Activated CD8-positive, alpha-beta T cell treated with anti-CD3 and anti-CD28 coated beads for 36 hours (primary cell): ENCODE measurements around the gene RIN3. TPM values are rescaled to one million over a fixed set of nuclear protein-coding genes. Genes with fewer than 3 reads are reported as not detected.

Source experiments
- ATAC-seq: fragments of 200-7000 bp; cut with Tn5 transposase; one replicate; pipeline ENCODE4 v1.10.0; 2021; ENCODE audit warnings: mild to moderate bottlenecking, moderate library complexity
- CTCF ChIA-PET: fragments of 350-600 bp; sonication (Branson Sonifier 250); formaldehyde crosslinking; loops from one replicate; lab custom pipeline; 2021; ENCODE audit warnings: antibody characterized with exemption; lab: Charles Lee
- POLR2A ChIA-PET: fragments of 350-600 bp; sonication (Branson Sonifier 250); formaldehyde crosslinking; loops from one replicate; lab custom pipeline; 2021; ENCODE audit warnings: antibody characterized with exemption; lab: Charles Lee
- DNase-seq: peaks from one replicate; pipeline ENCODE4 v3.0.0-alpha.2; 2020
- H3K27ac Mint-ChIP-seq: one replicate; pipeline ENCODE4 v1.8.0; 2021; ENCODE audit warnings: mild to moderate bottlenecking, mixed read lengths
- H3K27me3 Mint-ChIP-seq: one replicate; pipeline ENCODE4 v1.8.0; 2021; ENCODE audit warnings: mixed read lengths
- H3K36me3 Mint-ChIP-seq: one replicate; pipeline ENCODE4 v1.8.0; 2021; ENCODE audit warnings: low read depth, mixed read lengths
- H3K4me1 Mint-ChIP-seq: one replicate; pipeline ENCODE4 v1.8.0; 2021; ENCODE audit warnings: low read depth, mixed read lengths
- H3K4me3 Mint-ChIP-seq: one replicate; pipeline ENCODE4 v1.8.0; 2021; ENCODE audit warnings: mild to moderate bottlenecking, moderate library complexity, mixed read lengths
- H3K9me3 Mint-ChIP-seq: one replicate; pipeline ENCODE4 v1.8.0; 2021; ENCODE audit warnings: mixed read lengths
- intact Hi-C: fragments of 100-400 bp; cut with micrococcal nuclease; formaldehyde crosslinking; loops from one replicate; pipeline ENCODE4 v1.10.0; 2022
- total RNA-seq, 2 experiments: library from RNA; stranded (reverse); gene quantifications; one replicate each; pipeline ENCODE4 v1.2.3, GENCODE V29; 2021
- TF ChIP-seq, protein P1 (sequence below): fragments of 200-600 bp; IDR thresholded peaks from one replicate; pipeline ENCODE4 v1.8.0; 2022; ENCODE audit warnings: antibody characterized with exemption, mild to moderate bottlenecking

RIN3 gene
- total RNA-seq, 2 experiments from 2014 or later: 61.3 to 62.4 TPM

DNA sequence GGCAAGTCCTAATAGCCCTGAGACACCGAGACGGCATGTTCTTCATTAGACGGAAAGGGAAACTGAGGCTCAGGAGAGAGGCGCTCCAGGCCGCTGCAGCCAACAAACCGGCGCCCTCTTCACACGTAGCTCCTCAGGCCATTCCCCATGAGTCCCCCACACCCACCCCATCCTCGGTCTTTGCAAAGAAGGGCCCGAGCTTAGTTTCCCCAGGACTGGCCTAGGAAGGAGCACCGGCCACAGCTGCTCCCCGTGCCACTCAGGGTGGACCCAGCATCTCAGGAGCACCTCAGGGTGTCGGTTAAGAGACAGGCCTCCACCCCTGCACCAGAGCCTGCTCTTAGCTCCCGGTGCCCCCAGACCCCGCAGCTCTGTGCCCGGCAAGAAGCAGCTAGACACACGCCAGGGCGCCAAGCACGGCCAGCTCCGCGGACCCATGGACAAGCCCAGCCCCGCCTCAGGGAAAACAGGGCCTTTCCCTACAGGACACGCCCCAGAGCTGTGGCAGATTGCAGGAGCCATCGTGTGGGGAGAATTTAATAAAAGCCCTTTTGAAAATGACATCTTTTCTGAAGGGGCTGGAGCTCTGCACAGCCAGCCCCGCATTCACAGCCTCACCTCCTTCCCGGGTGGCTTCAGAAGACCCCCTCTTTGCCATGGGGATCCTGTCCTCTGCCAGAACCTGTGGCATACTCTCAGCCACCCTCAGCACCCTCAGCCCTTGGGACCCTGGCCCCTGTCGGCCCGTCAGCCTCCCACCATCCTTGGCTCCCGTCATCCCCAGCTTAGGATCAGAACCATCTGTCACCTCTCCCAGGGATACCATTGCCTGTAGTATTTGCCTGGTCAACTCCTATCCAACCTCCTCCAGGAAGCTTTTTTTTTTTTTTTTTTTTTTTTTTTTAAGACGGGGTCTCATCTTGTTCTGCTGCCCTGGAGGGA, 175.1 kb downstream of the RIN3 start:
- TF ChIP-seq, protein P1, sequence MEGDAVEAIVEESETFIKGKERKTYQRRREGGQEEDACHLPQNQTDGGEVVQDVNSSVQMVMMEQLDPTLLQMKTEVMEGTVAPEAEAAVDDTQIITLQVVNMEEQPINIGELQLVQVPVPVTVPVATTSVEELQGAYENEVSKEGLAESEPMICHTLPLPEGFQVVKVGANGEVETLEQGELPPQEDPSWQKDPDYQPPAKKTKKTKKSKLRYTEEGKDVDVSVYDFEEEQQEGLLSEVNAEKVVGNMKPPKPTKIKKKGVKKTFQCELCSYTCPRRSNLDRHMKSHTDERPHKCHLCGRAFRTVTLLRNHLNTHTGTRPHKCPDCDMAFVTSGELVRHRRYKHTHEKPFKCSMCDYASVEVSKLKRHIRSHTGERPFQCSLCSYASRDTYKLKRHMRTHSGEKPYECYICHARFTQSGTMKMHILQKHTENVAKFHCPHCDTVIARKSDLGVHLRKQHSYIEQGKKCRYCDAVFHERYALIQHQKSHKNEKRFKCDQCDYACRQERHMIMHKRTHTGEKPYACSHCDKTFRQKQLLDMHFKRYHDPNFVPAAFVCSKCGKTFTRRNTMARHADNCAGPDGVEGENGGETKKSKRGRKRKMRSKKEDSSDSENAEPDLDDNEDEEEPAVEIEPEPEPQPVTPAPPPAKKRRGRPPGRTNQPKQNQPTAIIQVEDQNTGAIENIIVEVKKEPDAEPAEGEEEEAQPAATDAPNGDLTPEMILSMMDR: no peak
- ChIA-PET CTCF (interaction anchor here (0.6 to 6.0 kb wide), 6 partner anchors 7 to 1683 kb away, joined by 3 to 41 read pairs (median 7); no protein-coding TSS in a partner anchor), POLR2A (no interaction called here)
- H3K27me3 Mint-ChIP-seq: no peaks in the 10 kb centered on the region
- DNase-seq: no peak
- no peak for ATAC-seq
- H3K4me1 Mint-ChIP-seq: peaks cover 16% of the 10 kb centered on the region
- no peaks in the 10 kb centered on the region for H3K9me3 Mint-ChIP-seq
- H3K36me3 Mint-ChIP-seq: peaks cover 14% of the 10 kb centered on the region
- intact Hi-C loops: no loop called here
- no peak overlapping the region for H3K27ac Mint-ChIP-seq
- H3K4me3 Mint-ChIP-seq: no peak overlapping the region

- Mint-ChIP-seq H3K27me3 (no peaks in the 10 kb centered on the region), H3K36me3 (peaks cover 14% of the 10 kb centered on the region), H3K4me3 (no peak overlapping the region), H3K27ac (no peak overlapping the region), H3K9me3 (no peaks in the 10 kb centered on the region), H3K4me1 (peaks cover 28% of the 10 kb centered on the region)
- ATAC-seq (peak; percentile 26), DNase-seq (peak; percentile 28)
- ChIA-PET CTCF (interaction anchor here (0.8 to 6.0 kb wide), 9 partner anchors 9 to 97 kb away, joined by 3 to 41 read pairs (median 3); no protein-coding TSS in a partner anchor), POLR2A (interaction anchor here (0.6 kb wide), 1 partner anchor 11 kb away, joined by 3 read pairs; no protein-coding TSS in a partner anchor)
- intact Hi-C loops: no loop called here
- TF ChIP-seq, protein P1: no peak
Measured at GRCh38 chr14:92690171-92691011, 176.8 kb downstream of the RIN3 start.

DNA sequence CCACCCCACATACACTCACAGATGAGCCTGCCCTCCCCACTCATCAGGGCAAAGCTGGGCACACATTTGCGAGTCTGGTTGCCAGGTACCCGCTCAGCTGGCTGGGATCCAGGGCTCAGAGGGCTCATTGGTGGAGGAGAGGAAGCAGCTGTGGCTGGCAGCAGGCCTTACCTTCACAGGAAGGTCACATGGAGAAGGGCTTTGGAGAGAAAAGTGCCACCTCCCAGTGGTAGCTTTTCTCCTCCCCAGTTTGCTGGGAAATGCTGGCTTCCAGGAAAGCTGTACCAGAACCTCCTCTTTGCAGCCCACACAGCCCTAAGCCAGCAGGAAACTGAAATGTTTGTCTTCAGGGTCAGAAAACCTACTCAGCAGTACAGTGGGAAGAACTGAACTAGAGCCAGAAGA, 179.2 kb downstream of the RIN3 start:
- Mint-ChIP-seq H3K27ac (no peak overlapping the region), H3K27me3 (no peaks in the 10 kb centered on the region), H3K9me3 (no peaks in the 10 kb centered on the region), H3K4me3 (no peak overlapping the region), H3K36me3 (peaks cover 3% of the 10 kb centered on the region), H3K4me1 (peaks cover 28% of the 10 kb centered on the region)
- TF ChIP-seq, protein P1: no peak
- peak; percentile 58 for DNase-seq
- POLR2A ChIA-PET: interaction anchor here (0.6 to 1.1 kb wide), 2 partner anchors 10 to 125 kb away, joined by 3 read pairs; no protein-coding TSS in a partner anchor
- intact Hi-C loops: no loop called here
- ATAC-seq: peak; percentile 45
- CTCF ChIA-PET: interaction anchor here (0.7 to 1.6 kb wide), 3 partner anchors 12 to 91 kb away, joined by 3 to 5 read pairs (median 5); no protein-coding TSS in a partner anchor

- no peak for DNase-seq
- intact Hi-C loops: no loop called here
- no peaks in the 10 kb centered on the region for H3K36me3 Mint-ChIP-seq
- ATAC-seq: no peak
- peaks cover 28% of the 10 kb centered on the region for H3K4me1 Mint-ChIP-seq
- ChIA-PET CTCF (interaction anchor here (3.1 kb wide), 1 partner anchor 8 kb away, joined by 10 read pairs; no protein-coding TSS in a partner anchor), POLR2A (interaction anchor here (0.9 kb wide), 1 partner anchor 8 kb away, joined by 3 read pairs; no protein-coding TSS in a partner anchor)
- H3K9me3 Mint-ChIP-seq: no peaks in the 10 kb centered on the region
- TF ChIP-seq, protein P1: no peak
- no peaks in the 10 kb centered on the region for H3K27me3 Mint-ChIP-seq
- no peak overlapping the region for H3K27ac Mint-ChIP-seq
- H3K4me3 Mint-ChIP-seq: no peak overlapping the region
Measured at GRCh38 chr14:92693998-92694795, 180.6 kb downstream of the RIN3 start.
